ENCODE measurements around the gene PLET1. TPM values are rescaled to one million over a fixed set of nuclear protein-coding genes. Genes with fewer than 3 reads are reported as not detected.
A peak's percentile ranks its signal among the peaks of the same experiment; 100 is the strongest.

The PLET1 gene
- total and polyA plus RNA-seq, 2 donors (not counting 3 experiments of a cell fraction or from before 2014, with no cell fraction given): not detected

DNA sequence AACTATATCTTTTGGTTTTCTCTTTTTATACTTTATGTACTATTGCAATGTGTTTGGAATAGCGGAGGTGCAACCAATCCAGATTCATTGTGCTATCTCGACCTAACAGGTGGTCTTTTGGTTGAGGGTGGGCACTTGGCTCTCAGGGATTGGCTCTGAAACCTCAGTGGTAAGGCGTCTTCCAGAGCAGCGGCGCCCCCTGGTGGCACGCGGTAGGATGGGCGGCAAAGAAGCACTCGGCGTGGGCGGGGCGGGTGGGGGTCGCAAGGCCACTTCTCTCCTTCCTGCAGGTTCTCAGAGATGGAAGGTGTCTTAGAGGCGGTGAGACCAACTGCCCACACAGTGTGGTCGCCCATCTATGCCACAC is 19.2 kb upstream of the PLET1 start:
- DNase-seq (ENCODE audit: low read depth, low spot score) (peak; percentile 63), FAIRE-seq (peak; percentile 55)
- BruUV-seq (replicated peaks): no TSS peak
- H2AFZ ChIP-seq (ENCODE audit: low read depth, low read length): peak overlapping the region; percentile 78
- peak overlapping the region in 2 of 3 experiments; percentile 33 to 38 for H3K4me3 ChIP-seq (replicated peaks in 1 of 3; ENCODE audit: insufficient read depth in 1 of 3, low read depth in 1 of 3, low read length in 3 of 3)
- H4K20me1 ChIP-seq (replicated peaks; ENCODE audit: control insufficient read depth, extremely low read depth, insufficient read depth, low read length): no peaks in the 10 kb centered on the region
- POLR2A ChIA-PET: interaction anchor here (1.0 to 1.3 kb wide), 2 partner anchors 59 to 112 kb away, joined by 5 to 6 read pairs; no protein-coding TSS in a partner anchor
- TF ChIP-seq, protein P1, sequence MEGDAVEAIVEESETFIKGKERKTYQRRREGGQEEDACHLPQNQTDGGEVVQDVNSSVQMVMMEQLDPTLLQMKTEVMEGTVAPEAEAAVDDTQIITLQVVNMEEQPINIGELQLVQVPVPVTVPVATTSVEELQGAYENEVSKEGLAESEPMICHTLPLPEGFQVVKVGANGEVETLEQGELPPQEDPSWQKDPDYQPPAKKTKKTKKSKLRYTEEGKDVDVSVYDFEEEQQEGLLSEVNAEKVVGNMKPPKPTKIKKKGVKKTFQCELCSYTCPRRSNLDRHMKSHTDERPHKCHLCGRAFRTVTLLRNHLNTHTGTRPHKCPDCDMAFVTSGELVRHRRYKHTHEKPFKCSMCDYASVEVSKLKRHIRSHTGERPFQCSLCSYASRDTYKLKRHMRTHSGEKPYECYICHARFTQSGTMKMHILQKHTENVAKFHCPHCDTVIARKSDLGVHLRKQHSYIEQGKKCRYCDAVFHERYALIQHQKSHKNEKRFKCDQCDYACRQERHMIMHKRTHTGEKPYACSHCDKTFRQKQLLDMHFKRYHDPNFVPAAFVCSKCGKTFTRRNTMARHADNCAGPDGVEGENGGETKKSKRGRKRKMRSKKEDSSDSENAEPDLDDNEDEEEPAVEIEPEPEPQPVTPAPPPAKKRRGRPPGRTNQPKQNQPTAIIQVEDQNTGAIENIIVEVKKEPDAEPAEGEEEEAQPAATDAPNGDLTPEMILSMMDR (IDR thresholded peaks at IDR 0.05; ENCODE audit: extremely low read depth in 1 of 2, insufficient read depth in 1 of 2, low read depth in 1 of 2, low read length in 2 of 2): peak; percentile 38 to 85
- no peak for TF ChIP-seq POLR2AphosphoS5 (IDR thresholded peaks at IDR 0.05; ENCODE audit: insufficient read depth, low read depth, low read length)
- intact Hi-C loops (cut with micrococcal nuclease) (loop anchor here (1.0 to 10.0 kb wide), 9 partner anchors 25 to 1105 kb away; partner anchors contain the start of genes ANKK1, CFAP68, FDXACB1 and PTS), dilution Hi-C loops (cut with MboI; ENCODE audit: extremely low pct_ligation_motif_present, low sequenced_read_pairs) (no loop called here)
- peaks cover 6% of the 10 kb centered on the region for H3K4me1 ChIP-seq (ENCODE audit: control insufficient read depth, extremely low read depth, insufficient read depth, low read length)
- CTCF ChIA-PET: interaction anchor here (0.6 to 15.2 kb wide), 49 partner anchors 9 to 1017 kb away, joined by 3 to 540 read pairs (median 4); partner anchors contain the start of genes ALG9, BCO2, PLET1 and PTS
- no peaks in the 10 kb centered on the region for H3K9me3 ChIP-seq (replicated peaks; ENCODE audit: control insufficient read depth, insufficient read depth, low read length)
- H3K9ac ChIP-seq (replicated peaks; ENCODE audit: extremely low read depth, insufficient read depth, low read length): no peak overlapping the region
- H3K4me2 ChIP-seq (ENCODE audit: insufficient read depth, low read length): peak overlapping the region; percentile 78
- no peaks in the 10 kb centered on the region for H3K79me2 ChIP-seq (ENCODE audit: control insufficient read depth, insufficient read depth, low read length)
- H3K27ac ChIP-seq (ENCODE audit: insufficient read depth, low read depth, low read length): no peak overlapping the region
- H3K27me3 ChIP-seq (ENCODE audit: control insufficient read depth in 2 of 2, insufficient read depth in 2 of 2, low read length in 2 of 2): peaks cover 4 to 9% of the 10 kb centered on the region in 2 experiments
- H3K9me1 ChIP-seq (replicated peaks; ENCODE audit: control insufficient read depth, extremely low read depth, insufficient read depth, low read length): no peaks in the 10 kb centered on the region
- H3K36me3 ChIP-seq (ENCODE audit: control insufficient read depth in 2 of 2, extremely low read depth in 1 of 2, insufficient read depth in 2 of 2, low read length in 2 of 2): no peaks in the 10 kb centered on the region

DNA sequence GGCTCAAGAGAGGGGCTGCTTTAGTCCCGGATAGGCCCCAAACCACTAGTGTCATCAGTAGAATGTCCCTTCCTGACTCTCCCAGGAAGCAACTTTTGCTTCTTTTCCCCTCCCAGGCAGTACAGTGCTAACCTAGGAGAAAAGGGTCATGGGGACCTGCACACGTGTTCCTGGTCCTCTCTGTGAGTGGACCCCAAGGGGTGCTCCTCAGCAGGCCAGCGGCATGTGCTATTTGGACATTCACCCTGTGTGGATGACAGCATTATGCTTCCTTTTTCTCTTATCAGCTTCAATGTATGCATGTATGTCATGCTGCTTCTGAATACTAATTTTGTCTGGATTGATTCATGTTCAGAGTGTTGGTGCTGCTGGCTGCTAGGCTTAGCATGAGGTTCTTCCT is 18.1 kb upstream of the PLET1 start:
- Histone ChIP-seq H3K36me3 (ENCODE audit: control insufficient read depth in 2 of 2, extremely low read depth in 1 of 2, insufficient read depth in 2 of 2, low read length in 2 of 2) (no peaks in the 10 kb centered on the region), H3K9me1 (replicated peaks; ENCODE audit: control insufficient read depth, extremely low read depth, insufficient read depth, low read length) (no peaks in the 10 kb centered on the region), H3K4me3 (replicated peaks in 1 of 3; ENCODE audit: insufficient read depth in 1 of 3, low read depth in 1 of 3, low read length in 3 of 3) (no peak overlapping the region), H4K20me1 (replicated peaks; ENCODE audit: control insufficient read depth, extremely low read depth, insufficient read depth, low read length) (no peaks in the 10 kb centered on the region), H3K9me3 (replicated peaks; ENCODE audit: control insufficient read depth, insufficient read depth, low read length) (no peaks in the 10 kb centered on the region), H3K27me3 (ENCODE audit: control insufficient read depth in 2 of 2, insufficient read depth in 2 of 2, low read length in 2 of 2) (peaks cover 4 to 9% of the 10 kb centered on the region in 2 experiments), H3K4me2 (ENCODE audit: insufficient read depth, low read length) (no peak overlapping the region), H3K4me1 (ENCODE audit: control insufficient read depth, extremely low read depth, insufficient read depth, low read length) (peaks cover 6% of the 10 kb centered on the region), H2AFZ (ENCODE audit: low read depth, low read length) (no peak overlapping the region), H3K79me2 (ENCODE audit: control insufficient read depth, insufficient read depth, low read length) (no peaks in the 10 kb centered on the region), H3K9ac (replicated peaks; ENCODE audit: extremely low read depth, insufficient read depth, low read length) (no peak overlapping the region), H3K27ac (ENCODE audit: insufficient read depth, low read depth, low read length) (no peak overlapping the region)
- ChIA-PET POLR2A (no interaction called here), CTCF (interaction anchor here (0.7 to 15.2 kb wide), 17 partner anchors 9 to 1011 kb away, joined by 3 to 540 read pairs (median 6); partner anchors contain the start of genes PLET1 and PTS)
- no peak for FAIRE-seq
- dilution Hi-C loops (cut with MboI; ENCODE audit: extremely low pct_ligation_motif_present, low sequenced_read_pairs) (no loop called here), intact Hi-C loops (cut with micrococcal nuclease) (no loop called here)
- no TSS peak for BruUV-seq (replicated peaks)
- no peak for TF ChIP-seq POLR2AphosphoS5 (IDR thresholded peaks at IDR 0.05; ENCODE audit: insufficient read depth, low read depth, low read length)
- TF ChIP-seq, protein P2, sequence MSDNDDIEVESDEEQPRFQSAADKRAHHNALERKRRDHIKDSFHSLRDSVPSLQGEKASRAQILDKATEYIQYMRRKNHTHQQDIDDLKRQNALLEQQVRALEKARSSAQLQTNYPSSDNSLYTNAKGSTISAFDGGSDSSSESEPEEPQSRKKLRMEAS (IDR thresholded peaks at IDR 0.05; ENCODE audit: insufficient read depth, insufficient read length): no peak
- no peak for TF ChIP-seq MYC (IDR thresholded peaks at IDR 0.05; ENCODE audit: low read depth, low read length)
- no peak for TF ChIP-seq JUN (IDR thresholded peaks at IDR 0.05; ENCODE audit: borderline replicate concordance, insufficient read depth, insufficient read length, low read depth)
- TF ChIP-seq, protein P1 (IDR thresholded peaks at IDR 0.05; ENCODE audit: extremely low read depth in 1 of 2, insufficient read depth in 1 of 2, low read depth in 1 of 2, low read length in 2 of 2): no peak
- TF ChIP-seq EZH2 (IDR thresholded peaks at IDR 0.05; ENCODE audit: borderline replicate concordance, low read depth, low read length, severe bottlenecking): no peak
- no peak for TF ChIP-seq GATA2 (IDR thresholded peaks at IDR 0.05; ENCODE audit: insufficient read depth, insufficient read length, low read depth, low read length)
- no peak for DNase-seq (ENCODE audit: low read depth, low spot score)

All from endothelial cell of umbilical vein (primary cell).